Activated naive CD8-positive, alpha-beta T cell treated with anti-CD3 and anti-CD28 coated beads, Interleukin-2, amount 50 U/mL, for 16 hours (primary cell): Measurements from ENCODE around the gene MYOC.
"Not testable (repeated sequence)": the region's sequence is repeated elsewhere in the genome, so short reads cannot be mapped to it uniquely, and the experiment has no call there.

Experiments
- DNase-seq: peaks from one replicate; pipeline ENCODE4 v3.0.0-alpha.2; 2020; ENCODE audit warnings: low read depth, low spot score

Gene MYOC

GRCh38 chr1:171653796-171654195 lies 1.3 kb upstream of the MYOC start:
- DNase-seq, result no peak

DNA sequence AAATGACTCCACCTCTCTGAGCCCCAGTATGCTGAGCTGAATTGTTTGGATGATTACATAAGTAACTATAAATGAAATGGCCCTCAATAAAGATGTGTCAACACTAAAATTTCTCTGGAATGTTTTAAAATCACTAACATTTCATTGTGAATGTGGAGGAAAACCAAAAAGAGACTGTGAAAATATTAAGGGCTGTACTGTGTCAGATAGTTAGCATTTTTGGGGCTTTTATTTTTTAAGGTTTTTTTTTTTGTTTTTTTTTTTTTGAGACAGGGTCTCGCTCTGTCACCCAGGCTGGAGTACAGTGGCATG lies 6.3 kb downstream of the MYOC start:
- no peak for DNase-seq

GRCh38 chr1:171645553-171646248 lies 6.8 kb downstream of the MYOC start:
- no peak for DNase-seq

GRCh38 chr1:171644805-171645483 lies 7.5 kb downstream of the MYOC start:
- peak; percentile 26 for DNase-seq

DNA sequence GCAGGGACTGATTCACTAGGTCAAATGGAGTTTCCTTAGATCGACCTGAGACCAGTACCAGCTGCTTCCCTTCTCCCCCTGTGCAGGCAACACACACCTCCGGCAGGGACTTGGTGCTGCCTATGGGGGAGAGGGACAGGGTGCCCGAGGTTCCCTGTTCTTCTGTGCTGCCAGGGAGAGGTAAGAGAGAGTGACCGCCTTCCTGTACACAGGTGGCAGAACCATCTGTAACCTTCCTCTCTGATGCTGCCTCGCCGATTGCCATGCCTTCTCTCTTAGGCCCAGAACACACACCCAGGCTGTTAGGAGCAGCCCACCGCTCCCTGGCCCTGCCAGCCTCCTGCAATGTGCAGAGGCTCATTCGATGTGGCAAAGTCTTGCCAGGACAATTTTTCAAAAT lies 9.3 kb downstream of the MYOC start:
- DNase-seq, result no peak

DNA sequence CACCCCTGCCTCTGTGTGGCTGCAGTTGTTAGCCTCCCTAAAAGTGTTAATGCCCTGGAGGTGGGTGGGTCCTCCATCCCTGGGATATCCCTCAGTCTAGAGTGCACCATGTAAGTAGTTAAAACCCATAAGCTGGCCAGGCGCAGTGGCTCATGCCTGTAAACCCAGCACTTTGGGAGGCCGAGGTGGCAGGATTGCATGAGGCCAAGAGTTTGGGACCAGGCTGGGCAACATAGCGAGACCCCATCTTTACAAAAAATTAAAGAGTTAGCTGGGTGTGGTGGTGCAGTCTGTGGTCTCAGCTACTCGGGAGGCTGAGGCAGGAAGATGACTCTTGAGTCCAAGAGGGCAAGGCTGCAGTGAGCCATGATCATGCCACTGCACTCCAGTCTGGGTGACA lies 10.3 kb downstream of the MYOC start:
- DNase-seq, result no peak

DNA sequence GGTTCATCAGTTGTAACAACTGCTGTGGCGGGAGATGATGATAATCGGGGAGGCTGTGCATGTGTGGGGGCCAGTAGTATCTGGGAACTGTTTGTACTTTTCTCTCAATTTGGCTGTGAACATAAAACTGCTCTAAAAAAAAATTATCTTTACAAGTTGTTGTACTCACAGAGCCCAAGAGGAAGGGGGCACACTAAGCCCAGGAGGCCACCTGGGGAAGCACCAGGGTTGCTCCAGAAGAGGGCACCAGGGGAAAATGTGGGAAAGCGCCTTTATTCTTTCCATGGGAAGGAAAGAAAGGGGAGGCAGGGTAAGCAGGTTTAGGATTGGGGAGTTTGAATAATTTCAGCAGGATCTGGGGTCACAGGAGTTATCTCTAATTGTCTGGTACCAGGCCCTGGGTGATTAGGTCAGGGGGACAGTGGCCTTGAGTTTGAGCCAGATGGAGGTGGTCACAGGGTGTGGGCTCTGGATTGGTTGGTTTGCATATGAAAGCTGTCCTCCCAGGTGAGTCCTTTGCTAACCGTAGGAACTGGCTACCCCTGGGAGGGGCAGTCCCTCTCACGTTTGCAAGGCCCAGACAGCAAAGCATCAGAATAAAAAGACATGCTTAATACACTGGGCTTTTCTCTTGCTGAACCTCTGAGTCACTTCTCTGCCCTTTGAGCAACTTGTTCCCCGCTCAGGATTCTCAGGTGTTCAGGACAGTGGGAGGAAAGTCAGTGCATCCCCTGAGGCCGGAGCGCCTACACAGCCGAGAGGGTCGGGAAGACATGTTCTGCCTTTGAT lies 11.2 kb downstream of the MYOC start:
- DNase-seq, result no peak

GRCh38 chr1:171640225-171640624 lies 12.3 kb downstream of the MYOC start:
- DNase-seq, result no peak

GRCh38 chr1:171637928-171638576 lies 14.4 kb downstream of the MYOC start:
- no peak for DNase-seq

- DNase-seq, result no peak
Measured at GRCh38 chr1:171636141-171636540, 16.3 kb downstream of the MYOC start.

DNA sequence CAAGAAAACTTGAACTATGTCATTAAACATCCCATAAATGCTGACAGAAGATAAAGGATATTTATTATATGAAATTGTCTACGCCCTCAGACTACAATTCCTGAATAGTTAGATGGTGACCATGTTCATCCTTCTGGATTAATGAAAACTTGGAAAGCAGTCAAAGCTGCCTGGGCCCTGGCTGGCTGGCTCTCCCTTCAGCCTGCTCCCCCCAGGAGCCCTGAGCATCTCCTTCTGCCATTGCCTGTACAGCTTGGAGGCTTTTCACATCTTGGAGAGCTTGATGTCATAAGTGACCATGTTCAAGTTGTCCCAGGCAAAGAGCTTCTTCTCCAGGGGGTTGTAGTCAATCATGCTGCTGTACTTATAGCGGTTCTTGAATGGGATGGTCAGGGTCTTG lies 16.8 kb downstream of the MYOC start:
- DNase-seq, result no peak

- no peak for DNase-seq
Measured at GRCh38 chr1:171628225-171628624, 24.3 kb downstream of the MYOC start.

DNA sequence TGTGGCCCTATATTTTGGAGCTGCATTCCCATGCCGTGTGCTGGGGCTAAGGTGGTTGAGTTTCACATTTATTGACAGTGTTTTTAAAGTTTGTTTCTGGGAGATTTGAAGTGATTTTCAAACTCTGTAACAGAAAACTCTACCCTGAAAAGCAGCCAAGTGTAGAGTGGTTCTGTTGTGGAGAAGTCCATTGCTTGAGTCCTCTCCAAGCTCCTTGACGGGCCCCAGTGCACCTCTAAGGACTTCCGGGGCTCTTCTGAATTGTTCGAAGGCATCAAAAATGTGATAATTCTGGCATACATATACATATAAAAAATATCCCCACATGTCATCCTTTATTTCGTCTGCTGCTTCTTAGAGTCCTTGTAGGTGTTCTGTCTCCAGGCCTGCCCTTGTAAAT lies 25.5 kb downstream of the MYOC start:
- no peak for DNase-seq

- DNase-seq, result no peak
Measured at GRCh38 chr1:171625225-171625624, 27.3 kb downstream of the MYOC start.

- DNase-seq, result no peak
Measured at GRCh38 chr1:171623651-171624331, 28.7 kb downstream of the MYOC start.

GRCh38 chr1:171622152-171622462 lies 30.4 kb downstream of the MYOC start, which contains the start of gene MYOCOS:
Gene MYOCOS (plus strand): TSS chr1:171622243. CDS start chr1:171623884, 1,641 bp downstream.
- no peak for DNase-seq

- DNase-seq, result no peak
Measured at GRCh38 chr1:171616586-171616985, 35.9 kb downstream of the MYOC start.

GRCh38 chr1:171615122-171615906 lies 37.2 kb downstream of the MYOC start:
- not testable (repeated sequence) for DNase-seq

DNA sequence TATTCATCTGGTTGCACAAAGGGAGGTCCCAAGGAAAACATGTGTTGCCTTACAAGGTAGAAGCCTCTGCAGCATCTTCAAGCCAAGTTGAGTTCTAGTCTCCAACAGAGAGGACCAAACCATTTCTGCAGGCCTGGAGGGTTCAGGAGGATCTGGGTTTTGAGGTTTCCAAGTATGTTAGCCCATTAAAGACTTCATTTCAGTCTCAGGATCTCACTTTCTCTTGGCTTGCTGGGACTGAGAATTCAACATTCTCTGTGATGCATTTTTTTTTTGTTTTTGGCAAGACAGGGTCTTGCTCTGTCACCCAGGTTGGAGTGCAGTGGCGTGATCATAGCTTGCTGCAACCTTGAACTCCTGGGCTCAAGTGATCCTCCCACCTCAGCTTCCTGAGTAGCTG lies 39.2 kb downstream of the MYOC start:
- DNase-seq, result no peak

DNA sequence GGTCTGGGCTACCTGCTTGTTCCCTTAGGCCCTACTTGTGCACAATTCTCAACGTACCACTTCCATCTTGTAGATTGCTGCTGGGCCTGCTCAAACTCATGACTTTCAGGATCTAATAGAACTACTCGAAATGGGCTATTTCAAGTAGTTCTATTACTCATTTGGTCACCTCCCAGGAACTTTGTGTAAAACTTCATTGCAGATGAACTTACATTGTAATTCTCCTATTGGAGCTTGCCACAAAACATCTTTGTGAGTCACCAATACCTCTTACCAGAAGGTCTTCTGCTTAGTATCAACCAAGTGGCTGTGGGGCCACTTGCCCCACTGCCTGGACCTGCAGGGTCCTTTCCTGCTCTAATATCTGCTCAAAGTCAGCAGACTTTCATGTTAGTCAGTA lies 41.2 kb downstream of the MYOC start:
- DNase-seq, result no peak

GRCh38 chr1:171610385-171610784 lies 42.1 kb downstream of the MYOC start:
- DNase-seq, result no peak
